ENCODE results near the gene CCDC106.

DNA sequence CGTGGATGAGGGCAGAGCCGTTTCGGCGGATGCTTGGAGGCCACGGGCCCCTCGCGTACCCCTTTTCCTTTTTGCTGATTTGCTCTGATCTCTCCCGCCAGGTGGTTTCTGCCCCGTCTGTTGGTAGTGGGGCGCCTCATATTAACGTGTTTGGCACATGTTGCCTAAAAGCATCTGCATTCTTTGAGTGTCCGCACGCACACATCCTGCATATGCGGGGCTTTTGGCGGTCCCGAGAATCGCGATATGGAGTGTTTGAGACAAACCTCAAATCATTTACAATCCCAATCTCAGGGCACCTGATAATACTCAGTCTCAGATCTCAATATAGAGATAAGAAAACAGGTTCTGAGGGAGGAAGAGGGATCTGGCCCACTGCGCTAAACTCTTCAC lies 7.6 kb downstream of the CCDC106 start:
- no peak for TF ChIP-seq POLR2A (IDR thresholded peaks at IDR 0.05)
- no peak for TF ChIP-seq CTCF (IDR thresholded peaks at IDR 0.05)
